HG03139 (cell line): ENCODE results near the gene CDKL5.
"Not testable (repeated sequence)": the region's sequence is repeated elsewhere in the genome, so short reads cannot be mapped to it uniquely, and the experiment has no call there.

Experiments
- ATAC-seq: cut with Tn5 transposase; IDR thresholded peaks from one replicate; pipeline ENCODE4 v1.9.1; 2021; ENCODE audit not compliant: unreplicated experiment

The CDKL5 gene

DNA sequence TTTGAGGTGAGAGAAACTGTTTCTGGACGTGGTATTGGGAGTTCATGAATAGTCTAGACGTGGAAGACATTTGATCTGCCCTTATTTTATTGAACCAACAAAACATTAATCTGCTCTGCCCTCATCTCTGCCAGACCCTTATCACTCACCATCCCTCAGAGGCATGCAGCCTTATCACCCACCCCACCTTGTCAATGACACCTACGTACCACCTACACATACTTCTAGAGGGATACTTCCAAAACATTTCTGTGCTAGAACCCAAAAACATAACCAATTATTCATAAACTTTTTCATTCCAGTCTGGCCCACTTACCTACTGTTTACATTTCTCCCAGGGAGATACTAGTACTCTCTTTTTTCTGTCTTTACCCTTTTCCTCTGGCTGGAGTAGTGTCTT, 141.3 kb downstream of the CDKL5 start:
- no peak for ATAC-seq

DNA sequence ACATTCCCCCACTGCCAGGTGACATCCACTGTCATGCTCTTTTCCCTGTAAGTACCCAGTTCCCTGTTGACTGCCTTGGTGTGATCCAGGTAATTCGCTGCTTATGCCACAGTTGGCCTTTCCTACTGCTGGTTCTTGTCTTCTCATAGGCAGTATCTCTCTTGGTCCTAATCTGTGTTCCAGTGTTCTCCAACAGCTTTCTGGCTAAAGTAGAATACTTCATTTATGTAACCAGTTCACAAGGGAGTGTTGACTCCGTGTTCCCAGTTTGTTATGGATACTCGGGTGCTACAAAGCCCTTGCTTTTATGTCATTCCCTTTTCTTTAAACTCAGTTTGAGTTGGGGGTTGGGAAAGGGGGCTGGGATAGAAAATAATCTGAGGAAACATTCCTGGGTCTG, 148.1 kb downstream of the CDKL5 start:
- ATAC-seq, result no peak

DNA sequence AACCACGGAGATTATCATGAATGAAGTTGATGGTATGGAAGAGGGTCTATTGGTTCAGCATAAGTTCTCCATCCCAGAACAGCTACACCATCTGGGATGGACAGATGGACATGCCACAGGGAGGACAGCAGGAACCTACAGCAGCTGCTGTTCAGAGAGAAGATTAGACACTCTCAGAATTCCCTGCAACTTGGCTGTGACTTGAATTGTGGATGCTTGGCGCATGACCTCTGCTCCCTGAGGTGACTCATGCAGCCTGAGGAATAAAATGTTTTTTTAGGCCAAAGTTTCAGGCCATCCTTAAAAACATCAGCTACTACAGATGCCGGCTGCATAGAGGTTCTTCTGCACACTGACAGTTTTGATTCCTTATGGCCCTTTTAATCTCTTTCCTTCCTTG, 149.2 kb downstream of the CDKL5 start:
- ATAC-seq, result no peak

DNA sequence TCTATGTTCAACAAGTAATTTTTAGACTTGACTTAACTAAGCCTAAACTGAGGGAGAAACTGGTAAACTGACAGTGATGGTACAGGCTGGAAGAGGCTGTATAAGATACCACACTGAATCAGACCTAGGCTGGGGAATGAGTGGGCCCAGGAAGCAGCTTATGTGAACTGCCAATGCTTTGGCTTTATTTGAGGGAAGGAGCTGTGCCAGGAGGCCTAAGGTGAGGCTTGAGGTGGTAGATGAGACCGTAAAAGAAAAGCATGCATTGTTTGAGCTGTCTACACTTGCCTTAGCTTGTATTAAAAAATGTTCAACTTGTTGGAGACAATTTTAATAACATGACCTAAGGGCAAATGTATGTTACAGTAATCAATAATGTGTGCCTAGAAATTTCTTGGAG, 150.3 kb downstream of the CDKL5 start:
- no peak for ATAC-seq

DNA sequence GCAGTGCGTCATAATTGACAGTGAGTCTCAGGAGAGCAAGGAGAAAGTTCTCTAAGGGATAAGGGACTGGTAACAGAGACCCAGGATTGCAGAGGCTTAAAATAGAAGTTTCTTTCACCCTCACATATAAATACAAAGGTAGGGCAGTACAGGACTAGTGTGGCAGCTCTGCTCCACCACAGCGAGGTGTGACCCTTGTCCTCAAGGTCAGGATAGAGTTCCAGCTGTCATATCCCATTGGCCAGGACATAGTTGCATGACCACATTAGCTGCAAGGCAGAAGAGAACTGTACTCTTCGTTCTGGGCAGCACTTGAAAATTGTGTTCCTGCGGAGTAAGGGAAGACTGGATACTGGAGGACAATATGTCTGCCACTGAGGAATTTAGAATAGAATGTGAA, 152.0 kb downstream of the CDKL5 start:
- ATAC-seq, result no peak

DNA sequence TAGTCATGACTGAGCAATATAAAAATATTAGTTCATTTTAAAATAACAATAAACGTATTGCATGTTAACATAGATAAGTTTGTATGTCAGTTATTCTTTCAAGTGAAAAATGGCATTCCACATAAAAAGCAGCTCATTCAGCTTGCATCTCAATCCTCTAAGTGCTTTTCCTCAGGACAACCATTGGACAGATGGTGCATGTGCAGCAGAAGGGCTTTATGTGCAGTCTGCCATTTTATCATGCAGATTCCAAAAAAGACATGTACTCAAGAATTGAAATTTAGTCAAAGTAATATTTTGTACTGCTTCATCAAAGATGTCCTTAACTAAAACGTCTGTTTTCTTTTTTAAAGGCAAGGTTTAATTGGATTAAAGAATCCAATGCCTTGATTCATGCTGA, 153.1 kb downstream of the CDKL5 start:
- ATAC-seq, result no peak

DNA sequence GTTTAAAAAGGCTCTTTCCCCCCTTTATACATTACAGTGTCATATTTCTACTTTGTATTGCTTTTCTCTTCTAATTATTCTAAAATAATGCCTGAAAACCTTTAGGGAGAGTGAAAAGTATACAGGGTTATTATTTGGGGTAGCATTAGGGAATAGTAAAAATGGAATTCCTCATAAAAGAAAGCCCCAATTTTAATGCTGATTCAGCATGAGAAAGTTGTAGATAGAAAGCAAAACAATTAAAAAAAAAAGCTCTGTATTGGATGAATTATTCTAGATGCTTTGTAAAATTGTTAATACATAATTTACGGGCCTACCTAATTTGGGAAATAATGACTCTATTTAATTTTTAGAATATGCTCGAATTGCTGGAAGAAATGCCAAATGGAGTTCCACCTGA, 154.1 kb downstream of the CDKL5 start:
- no peak for ATAC-seq

DNA sequence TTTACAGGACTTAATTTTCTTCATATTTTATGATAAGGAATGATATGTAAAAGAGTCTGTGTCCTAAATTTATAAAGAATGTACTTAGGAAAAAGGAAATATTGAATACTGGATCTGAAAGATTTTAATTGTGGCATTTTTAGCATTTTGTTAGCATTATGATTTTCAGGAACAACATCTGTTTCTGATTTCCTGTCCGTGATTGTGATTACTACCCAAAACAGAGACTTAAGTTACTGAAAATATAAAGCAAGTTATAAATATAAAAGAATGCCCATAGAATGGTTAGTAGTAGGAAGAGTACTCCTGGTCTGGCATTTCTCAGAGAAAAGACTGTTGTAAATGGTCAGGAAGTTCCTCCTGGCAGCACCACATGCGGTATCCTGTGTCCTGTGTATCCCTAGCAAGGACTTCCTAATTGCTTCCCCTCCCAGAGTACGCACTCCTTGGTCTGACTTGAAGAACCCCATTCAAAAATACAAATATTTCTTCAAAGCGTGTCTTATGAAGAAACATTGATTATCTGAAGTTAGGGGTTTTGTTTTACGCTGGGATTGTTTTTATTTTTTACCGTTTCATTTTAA, 157.6 kb downstream of the CDKL5 start:
- ATAC-seq, result no peak

DNA sequence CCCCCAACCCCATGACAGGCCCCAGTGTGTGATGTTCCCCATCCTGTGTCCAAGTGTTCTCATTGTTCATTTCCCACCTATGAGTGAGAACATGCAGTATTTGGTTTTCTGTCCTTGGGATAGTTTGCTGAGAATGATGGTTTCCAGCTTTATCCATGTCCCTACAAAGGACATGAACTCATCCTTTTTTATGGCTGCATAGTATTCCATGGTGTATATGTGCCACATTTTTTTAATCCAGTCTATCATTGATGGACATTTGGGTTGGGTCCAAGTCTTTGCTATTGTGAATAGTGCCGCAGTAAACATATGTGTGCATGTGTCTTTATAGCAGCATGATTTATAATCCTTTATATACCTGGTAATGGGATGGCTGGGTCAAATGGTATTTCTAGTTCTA, 163.9 kb downstream of the CDKL5 start:
- ATAC-seq, result not testable (repeated sequence)

DNA sequence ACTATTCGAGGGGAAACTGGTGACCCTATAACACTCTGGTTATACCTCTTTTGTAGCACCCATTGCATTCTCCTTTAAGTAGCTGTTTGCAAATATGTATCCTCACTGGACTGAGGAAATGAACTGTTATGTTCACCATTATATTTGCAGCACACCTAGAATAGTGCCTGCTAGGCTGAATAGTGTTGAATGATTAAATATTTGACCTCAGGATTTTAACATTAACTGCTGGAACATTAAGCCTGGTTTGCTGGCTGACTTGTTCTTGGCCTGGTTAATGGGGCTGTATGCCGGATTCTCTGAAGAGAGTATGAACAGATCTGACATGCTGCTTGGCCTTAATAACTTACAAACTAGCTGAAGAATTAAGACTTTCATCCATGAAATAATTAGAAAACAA, 166.4 kb downstream of the CDKL5 start:
- no peak for ATAC-seq

DNA sequence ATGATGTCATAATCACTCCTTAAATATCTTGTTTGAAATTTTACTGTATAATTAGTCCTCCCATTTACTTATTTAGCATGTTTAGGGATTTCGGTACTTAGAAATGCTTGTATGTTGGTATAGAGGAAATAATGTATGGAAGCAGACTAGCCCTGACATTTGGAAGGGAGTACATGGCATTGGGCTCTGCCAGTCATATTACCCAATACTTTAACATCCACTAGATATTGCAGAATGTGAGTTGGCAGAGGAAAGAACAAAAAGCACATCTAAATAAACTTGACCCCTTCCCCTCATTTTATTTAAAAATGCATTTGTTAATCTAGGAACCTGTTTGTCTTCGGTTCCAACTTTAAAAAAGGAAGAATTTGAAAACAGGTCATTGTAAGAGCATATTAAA, 168.7 kb downstream of the CDKL5 start:
- ATAC-seq, result no peak

DNA sequence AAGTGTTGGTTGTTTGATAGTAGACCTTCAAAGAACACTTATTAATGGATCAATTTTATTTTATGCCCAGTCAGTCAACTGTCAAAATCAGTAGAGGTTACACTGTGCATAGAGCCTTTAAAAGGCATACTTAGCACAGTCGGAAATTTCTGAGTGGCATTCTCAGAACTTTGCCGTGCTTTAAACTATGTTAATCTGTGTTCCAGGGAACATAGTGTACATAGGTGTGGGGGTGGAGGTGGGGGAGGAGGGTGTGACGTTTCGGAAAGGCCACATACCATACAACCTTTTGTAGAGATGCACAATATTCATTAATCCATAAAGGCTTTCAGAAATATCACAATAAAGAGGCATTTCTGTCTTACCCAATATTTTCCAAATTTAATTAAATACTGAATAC, 170.7 kb downstream of the CDKL5 start:
- no peak for ATAC-seq

DNA sequence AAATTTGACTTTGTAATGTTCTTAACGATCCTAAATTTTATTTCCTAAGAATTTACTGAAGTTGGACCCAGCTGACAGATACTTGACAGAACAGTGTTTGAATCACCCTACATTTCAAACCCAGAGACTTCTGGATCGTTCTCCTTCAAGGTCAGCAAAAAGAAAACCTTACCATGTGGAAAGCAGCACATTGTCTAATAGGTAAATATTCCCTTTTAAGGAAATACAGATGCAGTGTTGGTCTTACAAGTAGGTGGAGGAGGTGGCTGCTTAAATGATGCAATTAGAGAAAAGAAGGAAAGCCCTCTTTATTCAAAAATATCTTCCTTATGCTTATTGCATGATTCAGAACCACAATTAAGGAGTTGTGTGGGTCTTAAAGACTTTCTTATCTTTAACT, 173.0 kb downstream of the CDKL5 start:
- no peak for ATAC-seq

DNA sequence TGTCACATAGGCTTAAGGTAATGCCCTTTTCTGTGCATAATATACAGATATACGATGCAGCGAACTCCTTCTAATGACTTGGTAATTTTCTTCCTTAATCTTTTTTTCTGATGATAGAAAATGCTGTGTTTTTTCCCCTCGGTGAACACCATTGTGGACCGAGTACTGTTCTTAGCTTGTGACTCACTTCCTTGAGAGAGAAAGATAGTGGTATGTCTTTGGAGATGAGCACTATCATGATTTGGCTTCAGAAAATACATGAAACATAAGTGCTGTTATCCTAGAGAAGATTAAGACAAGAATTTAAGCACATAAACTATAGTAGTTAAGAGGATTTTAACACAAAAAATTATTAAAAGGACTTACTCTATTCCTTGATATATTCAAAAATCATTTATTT, 182.6 kb downstream of the CDKL5 start:
- ATAC-seq, result no peak

DNA sequence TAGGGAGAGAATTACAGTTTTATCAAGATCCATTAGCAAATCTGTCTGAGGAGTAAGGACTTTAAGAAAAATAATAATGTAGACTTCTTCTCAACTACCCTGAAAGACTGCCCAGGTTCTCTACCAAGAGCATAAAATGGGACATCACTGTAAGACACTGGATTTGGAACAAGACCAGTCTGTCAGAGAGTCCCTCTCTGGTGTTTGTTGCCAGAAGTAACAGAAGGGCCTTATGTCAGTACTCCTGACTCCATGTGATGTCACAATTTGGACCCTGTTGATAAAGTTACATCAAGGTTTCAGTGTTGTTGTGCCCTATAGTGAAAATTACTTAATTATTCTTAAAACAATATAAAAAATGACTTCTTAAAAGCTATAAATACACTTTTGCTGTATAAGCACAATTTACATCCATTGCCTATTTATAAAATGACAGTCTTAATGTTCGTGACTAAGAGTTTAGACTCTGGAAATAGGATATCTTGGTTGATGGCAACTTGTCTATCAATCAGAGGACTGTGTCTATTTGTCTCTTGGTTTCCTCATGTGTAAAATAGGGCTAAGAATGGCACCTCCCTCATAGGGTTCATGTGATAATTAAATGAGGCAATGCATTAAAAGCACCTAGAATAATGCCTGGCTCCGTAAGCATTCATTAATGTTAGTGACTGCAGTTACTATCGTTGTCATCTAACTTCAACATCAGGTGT, 188.7 kb downstream of the CDKL5 start:
- ATAC-seq, result no peak

DNA sequence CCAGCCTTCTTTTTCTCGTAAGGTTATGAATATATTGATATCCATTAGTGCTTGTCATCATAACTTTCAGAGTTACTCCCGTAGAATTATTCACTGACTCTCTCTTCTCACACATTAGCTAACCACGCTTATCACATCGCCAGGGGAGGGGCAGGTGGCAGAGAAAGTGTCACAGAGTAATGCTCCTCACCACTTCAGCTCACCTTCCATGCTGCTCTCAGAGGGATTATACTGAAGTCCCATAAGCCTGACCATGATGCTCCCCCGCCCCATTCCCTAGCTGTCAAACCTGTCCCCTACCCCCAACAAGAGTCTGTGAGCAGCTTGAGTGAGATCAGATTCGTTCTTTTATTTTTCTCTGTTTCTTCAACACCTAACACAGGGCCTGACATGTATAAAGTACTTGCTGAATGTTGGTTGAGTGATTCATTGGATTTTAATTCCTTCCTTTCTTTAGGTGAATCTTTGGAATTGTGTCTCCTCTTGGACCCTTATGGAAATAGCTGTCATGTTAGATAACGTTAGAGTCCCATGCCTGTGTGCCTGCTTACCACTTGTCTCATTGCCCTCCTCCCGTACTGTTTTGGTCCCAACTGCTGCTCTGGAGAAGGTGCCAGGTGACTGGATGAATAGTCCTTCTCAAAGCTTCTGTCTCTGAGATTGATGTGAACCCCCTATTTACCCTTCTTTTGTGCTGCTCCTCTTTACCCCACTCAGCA, 191.4 kb downstream of the CDKL5 start:
- no peak for ATAC-seq

DNA sequence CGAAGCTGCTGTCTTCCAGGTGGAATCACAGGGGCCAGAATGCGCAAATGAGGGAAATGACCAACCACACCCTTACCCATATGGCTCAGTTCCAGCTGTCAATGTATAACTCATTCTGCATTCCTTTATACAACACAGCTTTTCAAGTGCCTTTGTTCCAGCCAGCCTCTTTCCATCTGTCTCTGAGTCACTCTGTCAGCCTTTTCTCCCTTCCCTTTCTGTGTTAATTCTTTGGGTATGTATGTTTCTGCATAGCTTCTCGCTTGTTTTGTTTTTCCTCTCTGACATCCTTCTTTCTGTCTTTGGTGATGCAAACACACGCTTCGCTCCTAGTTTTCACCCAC, 192.0 kb downstream of the CDKL5 start:
- ATAC-seq, result no peak

DNA sequence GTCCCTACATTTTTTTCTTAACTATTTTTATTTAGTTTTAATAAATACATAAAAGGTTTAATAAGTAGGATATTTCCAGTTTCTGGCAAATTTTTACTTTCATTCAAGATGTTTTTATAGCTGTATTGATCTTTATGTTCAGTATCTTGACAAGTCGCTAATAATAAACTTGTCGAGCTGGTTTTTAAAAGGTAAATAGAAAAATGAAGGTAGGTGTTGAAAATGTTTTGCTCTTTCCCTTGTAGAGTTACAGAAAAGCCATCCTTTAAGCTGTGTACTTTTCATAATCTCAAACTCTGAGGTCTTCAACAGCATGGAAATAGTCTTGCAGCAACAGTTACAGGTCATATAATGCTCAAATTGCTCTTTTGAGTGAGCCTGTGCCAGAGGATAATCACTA, 193.9 kb downstream of the CDKL5 start:
- ATAC-seq, result no peak

DNA sequence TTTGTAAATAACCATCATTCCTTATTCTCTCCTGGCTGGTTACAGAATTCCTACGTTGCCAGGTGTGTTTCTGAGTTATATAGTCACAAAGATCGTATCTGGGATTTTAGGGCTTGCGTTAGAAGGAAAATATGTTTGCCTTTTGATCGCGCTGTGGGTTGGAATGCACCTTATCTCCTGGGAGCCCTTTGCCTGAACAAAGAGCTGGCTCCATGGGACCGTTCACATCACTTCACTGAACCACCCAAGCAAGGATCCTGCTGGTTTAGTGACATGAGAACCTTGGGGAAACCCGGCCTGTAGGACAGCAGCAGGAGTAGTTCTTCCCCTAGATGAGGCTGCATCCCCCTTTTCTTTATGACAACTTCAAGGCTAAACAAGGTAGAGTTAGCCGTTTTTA, 194.9 kb downstream of the CDKL5 start:
- no peak for ATAC-seq

DNA sequence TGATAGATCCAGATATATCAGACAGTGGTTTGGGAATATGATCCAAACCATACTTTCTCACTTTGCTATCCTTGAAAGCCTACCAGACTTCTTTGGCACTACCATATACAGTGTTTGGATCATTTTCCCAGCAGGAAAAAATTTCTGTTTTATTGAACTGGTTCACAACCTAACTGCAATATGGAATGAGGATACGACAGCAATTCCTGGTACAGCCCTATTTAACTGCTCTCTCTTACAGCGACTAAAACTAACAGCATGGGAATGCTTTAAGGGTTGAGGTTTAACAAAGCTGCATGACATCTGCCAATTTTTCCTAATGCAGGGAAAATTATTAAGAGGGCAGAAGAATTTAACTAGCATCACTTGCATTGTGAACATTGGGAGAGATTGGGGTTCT, 199.2 kb downstream of the CDKL5 start:
- ATAC-seq, result no peak

DNA sequence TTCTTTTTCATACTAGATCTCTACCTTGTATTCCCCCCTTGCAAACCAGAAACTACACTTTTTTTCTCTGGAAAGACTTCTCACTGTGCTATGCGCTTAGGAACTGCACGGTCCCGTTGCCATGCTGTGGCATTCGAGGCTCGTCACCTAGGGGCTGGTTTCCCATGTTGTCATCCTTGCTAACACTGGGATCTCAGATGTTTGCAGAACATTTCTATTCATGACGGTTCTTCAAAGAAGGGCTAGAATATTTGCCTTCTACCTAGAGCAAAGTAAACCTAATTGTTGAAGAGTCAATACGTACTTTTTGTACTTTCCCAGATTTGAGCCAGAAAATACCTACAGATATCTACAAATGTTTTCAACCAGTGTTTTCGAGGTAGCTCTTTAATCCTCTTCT, 205.5 kb downstream of the CDKL5 start:
- no peak for ATAC-seq

DNA sequence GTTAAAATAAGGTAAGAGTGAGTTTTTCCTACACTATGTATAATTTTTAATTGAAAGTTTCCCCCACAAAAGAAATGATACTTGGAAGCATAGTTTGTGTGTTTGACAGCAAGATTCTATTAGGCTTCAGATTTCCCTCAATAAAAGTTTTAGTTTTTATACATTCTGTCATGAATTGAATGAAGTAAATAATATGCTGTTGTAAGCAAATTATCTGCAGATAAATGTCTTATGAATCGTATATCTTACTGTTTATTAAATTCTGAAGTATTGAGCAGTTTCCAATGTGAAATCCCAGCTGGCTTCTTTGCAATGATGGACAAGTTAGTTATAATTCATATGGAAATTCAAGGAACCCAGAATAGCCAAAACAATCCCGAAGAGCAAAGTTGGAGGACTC, 213.0 kb downstream of the CDKL5 start:
- ATAC-seq, result no peak

DNA sequence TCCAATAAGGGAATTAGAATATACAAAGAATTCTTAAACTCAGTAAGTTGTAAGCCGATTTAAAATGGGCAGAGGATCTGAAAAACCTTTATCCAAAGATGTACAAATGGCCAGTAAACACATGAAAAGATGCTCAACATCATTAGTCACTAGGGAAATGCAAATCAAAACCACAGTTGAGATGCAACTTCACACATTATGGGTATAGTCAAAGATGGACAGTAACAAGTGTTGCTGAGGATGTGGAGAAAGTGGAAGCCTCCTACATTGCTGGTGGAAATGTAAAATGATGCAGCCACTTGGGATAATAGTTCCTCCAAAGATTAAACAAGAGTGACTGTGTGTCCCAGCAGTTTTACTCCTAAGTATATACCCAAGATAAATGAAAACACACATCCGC, 213.9 kb downstream of the CDKL5 start:
- ATAC-seq, result no peak
